Measurements from ENCODE around the gene CRYBG1. TPM values are rescaled to one million over a fixed set of nuclear protein-coding genes. Genes with fewer than 3 reads are reported as not detected.

CRYBG1 gene
- total and polyA plus RNA-seq, 2 of the 4 experiments (the other 2 are of a cell fraction) = 0.38 to 1.1 TPM

- H3K9me3 ChIP-seq (ENCODE audit: control insufficient read depth, insufficient read depth, low read length) = no peaks in the 10 kb centered on the region
- H2BK5ac ChIP-seq (ENCODE audit: low read depth, low read length, poor library complexity, severe bottlenecking) = no peak overlapping the region
- ATAC-seq (ENCODE audit: low read depth) (no peak), DNase-seq (no peak)
- WGBS, 2 experiments (ENCODE audit: extremely low coverage in 2 of 2, insufficient read length in 1 of 2) = no CpG with 5 or more reads among the region's 3 CpGs
- no peak overlapping the region for H3K14ac ChIP-seq (replicated peaks; ENCODE audit: low read depth, low read length)
- H3K27me3 ChIP-seq (ENCODE audit: control insufficient read depth, insufficient read depth, low read length) = peaks cover 25% of the 10 kb centered on the region
- no peak overlapping the region for H3K9ac ChIP-seq (ENCODE audit: low read depth, low read length)
- H2AFZ ChIP-seq (replicated peaks; ENCODE audit: low read length, poor library complexity) = no peak overlapping the region
- no peaks in the 10 kb centered on the region for H3K79me1 ChIP-seq (ENCODE audit: low read depth in 1 of 2, low read length in 2 of 2)
- H2BK20ac ChIP-seq (ENCODE audit: low read depth, low read length) = no peak overlapping the region
- BruUV-seq (replicated peaks) = no TSS peak
- no peak overlapping the region for H4K91ac ChIP-seq (ENCODE audit: insufficient read depth, low read depth, low read length)
- no peak overlapping the region for H2AK5ac ChIP-seq (ENCODE audit: low read depth, low read length)
- ChIA-PET POLR2A (ENCODE audit: unreplicated experiment) (no interaction called here), CTCF (no interaction called here)
- no peak overlapping the region for H4K5ac ChIP-seq (ENCODE audit: low read depth, low read length)
- TF ChIP-seq MAZ (IDR thresholded peaks at IDR 0.05; ENCODE audit: borderline replicate concordance, low read depth, low read length) = no peak
- no peak for TF ChIP-seq CEBPB (IDR thresholded peaks at IDR 0.05; ENCODE audit: low read depth, low read length)
- no peak for TF ChIP-seq SMC3 (IDR thresholded peaks at IDR 0.05; ENCODE audit: low read depth, low read length)
- no peak for TF ChIP-seq POLR2A (IDR thresholded peaks at IDR 0.05; ENCODE audit: low read depth, low read length)
- H2AK9ac ChIP-seq (replicated peaks; ENCODE audit: low read depth, low read length, poor library complexity) = no peak overlapping the region
- in situ Hi-C loops (cut with MboI; ENCODE audit: low sequenced_read_pairs) = no loop called here
- dilution Hi-C loops (cut with HindIII; ENCODE audit: low sequenced_read_pairs, unreplicated experiment) = no loop called here
- no peaks in the 10 kb centered on the region for H4K20me1 ChIP-seq (ENCODE audit: insufficient read depth, low read length)
- H4K8ac ChIP-seq (ENCODE audit: low read depth in 2 of 2, low read length in 2 of 2) = no peak overlapping the region
- peaks cover 4% of the 10 kb centered on the region; the same call in 1 of the 2 replicates for H3K9me1 ChIP-seq (ENCODE audit: insufficient read depth, low read length)
- no peak overlapping the region for H3K4ac ChIP-seq (ENCODE audit: low read depth, low read length)
- H3K18ac ChIP-seq (ENCODE audit: low read depth, low read length) = no peak overlapping the region
- no peak overlapping the region for H3K4me2 ChIP-seq (ENCODE audit: low read depth, low read length)
- no peak overlapping the region for H2BK120ac ChIP-seq (ENCODE audit: low read depth, low read length)
- H3K36me3 ChIP-seq (ENCODE audit: control insufficient read depth, insufficient read depth, low read length) = no peaks in the 10 kb centered on the region
- no peak overlapping the region for H3K27ac ChIP-seq (ENCODE audit: insufficient read depth, low read length)
- H3K56ac ChIP-seq (ENCODE audit: extremely low read depth, insufficient read depth, low read length) = no peak overlapping the region
- intact Hi-C loops (cut with micrococcal nuclease) = loop anchor here (2.0 to 5.0 kb wide), 4 partner anchors 15 to 463 kb away; no protein-coding TSS in a partner anchor
- H2BK15ac ChIP-seq (ENCODE audit: low read depth, low read length) = no peak overlapping the region
- peaks cover 7% of the 10 kb centered on the region for H3K4me1 ChIP-seq (ENCODE audit: control insufficient read depth, insufficient read depth, low read length)
- H3K23ac ChIP-seq (ENCODE audit: low read depth, low read length) = no peak overlapping the region
- no peak overlapping the region for H3K4me3 ChIP-seq (ENCODE audit: insufficient read depth, low read depth, low read length)
Measured at GRCh38 chr6:106513808-106514582, 153.5 kb downstream of the CRYBG1 start.

Data from IMR-90 (cell line).